Endothelial cell of umbilical vein (primary cell): ENCODE measurements around the gene CERK.

Experiments
- EZH2 ChIP-seq: IDR thresholded peaks from 2 replicates; pipeline ENCODE4 v1.6.1; 2012; ENCODE audit warnings: borderline replicate concordance, low read depth, mild to moderate bottlenecking, moderate library complexity, low read length, inconsistent platforms; ENCODE audit not compliant: severe bottlenecking
- FOS ChIP-seq: IDR thresholded peaks from 2 replicates; pipeline ENCODE4 v1.6.1; 2011; ENCODE audit warnings: mild to moderate bottlenecking, low read length, moderate library complexity, borderline replicate concordance; ENCODE audit not compliant: insufficient read depth
- JUN ChIP-seq: IDR thresholded peaks from 2 replicates; pipeline ENCODE4 v1.6.1; 2011; ENCODE audit warnings: borderline replicate concordance, low read depth; ENCODE audit not compliant: insufficient read length, insufficient read depth
- POLR2A ChIP-seq: IDR thresholded peaks from 2 replicates; pipeline ENCODE4 v1.6.1; 2012; ENCODE audit warnings: low read depth, mild to moderate bottlenecking, control low read depth, low read length
- POLR2AphosphoS5 ChIP-seq: IDR thresholded peaks from 2 replicates; pipeline ENCODE4 v1.6.1; 2012; ENCODE audit warnings: low read depth, mild to moderate bottlenecking, control low read depth, low read length, moderate library complexity; ENCODE audit not compliant: insufficient read depth
- TF ChIP-seq, protein P1 (sequence below), 2 donors: IDR thresholded peaks; 1 replicate in 1 of 2; 2 replicates in 1 of 2; pipeline ENCODE4 v1.5.1; 2011; ENCODE audit warnings: low read length in 2 of 2, mild to moderate bottlenecking in 2 of 2, moderate library complexity in 2 of 2, control low read depth in 1 of 2, inconsistent platforms in 1 of 2, low read depth in 1 of 2; ENCODE audit not compliant: insufficient read depth in 1 of 2; ENCODE audit errors: extremely low read depth in 1 of 2

DNA sequence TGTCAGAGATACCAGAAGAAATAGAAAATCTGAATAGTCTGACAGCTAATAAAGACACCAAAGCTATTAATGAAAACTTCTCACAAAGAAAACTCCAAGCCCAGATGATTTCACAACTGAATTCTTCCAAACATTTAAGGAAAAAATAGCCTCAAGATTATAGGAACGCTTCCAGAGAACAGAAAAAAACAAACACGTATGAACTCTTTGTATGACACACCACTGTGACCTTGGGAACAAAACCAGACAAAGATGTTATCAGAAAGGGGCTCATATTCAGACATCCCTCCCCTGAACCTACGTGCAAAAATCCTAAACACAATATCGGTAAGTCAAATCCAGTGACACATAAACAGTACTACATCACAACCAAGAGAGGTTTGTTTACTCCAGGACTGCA, 23.5 kb downstream of the CERK start:
- TF ChIP-seq EZH2 (no peak), FOS (no peak), POLR2A (no peak), POLR2AphosphoS5 (no peak), JUN (no peak)
- TF ChIP-seq, protein P1, sequence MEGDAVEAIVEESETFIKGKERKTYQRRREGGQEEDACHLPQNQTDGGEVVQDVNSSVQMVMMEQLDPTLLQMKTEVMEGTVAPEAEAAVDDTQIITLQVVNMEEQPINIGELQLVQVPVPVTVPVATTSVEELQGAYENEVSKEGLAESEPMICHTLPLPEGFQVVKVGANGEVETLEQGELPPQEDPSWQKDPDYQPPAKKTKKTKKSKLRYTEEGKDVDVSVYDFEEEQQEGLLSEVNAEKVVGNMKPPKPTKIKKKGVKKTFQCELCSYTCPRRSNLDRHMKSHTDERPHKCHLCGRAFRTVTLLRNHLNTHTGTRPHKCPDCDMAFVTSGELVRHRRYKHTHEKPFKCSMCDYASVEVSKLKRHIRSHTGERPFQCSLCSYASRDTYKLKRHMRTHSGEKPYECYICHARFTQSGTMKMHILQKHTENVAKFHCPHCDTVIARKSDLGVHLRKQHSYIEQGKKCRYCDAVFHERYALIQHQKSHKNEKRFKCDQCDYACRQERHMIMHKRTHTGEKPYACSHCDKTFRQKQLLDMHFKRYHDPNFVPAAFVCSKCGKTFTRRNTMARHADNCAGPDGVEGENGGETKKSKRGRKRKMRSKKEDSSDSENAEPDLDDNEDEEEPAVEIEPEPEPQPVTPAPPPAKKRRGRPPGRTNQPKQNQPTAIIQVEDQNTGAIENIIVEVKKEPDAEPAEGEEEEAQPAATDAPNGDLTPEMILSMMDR (IDR thresholded peaks at IDR 0.05; ENCODE audit: extremely low read depth in 1 of 2, insufficient read depth in 1 of 2, low read depth in 1 of 2, low read length in 2 of 2): no peak
